Measurements from ENCODE around the gene WDR4.
"Not testable (repeated sequence)": the region's sequence is repeated elsewhere in the genome, so short reads cannot be mapped to it uniquely, and the experiment has no call there.

WDR4 gene

GRCh38 chr21:42820616-42821465, 58.5 kb downstream of the WDR4 start:
- no peak for DNase-seq (ENCODE audit: low read depth)
- TF ChIP-seq CTCF (IDR thresholded peaks at IDR 0.05; ENCODE audit: control insufficient read depth, insufficient read depth, low read depth, low read length, missing control alignments): no peak
- H3K4me3 ChIP-seq (ENCODE audit: control insufficient read depth, low read depth, low read length): no peak overlapping the region

- TF ChIP-seq CTCF (IDR thresholded peaks at IDR 0.05; ENCODE audit: control insufficient read depth, insufficient read depth, low read depth, low read length, missing control alignments): no peak
- no peak for DNase-seq (ENCODE audit: low read depth)
- H3K4me3 ChIP-seq (ENCODE audit: control insufficient read depth, low read depth, low read length): no peak overlapping the region
These were observed 59.3 kb downstream of the WDR4 start for GRCh38 chr21:42819861-42820615.

GRCh38 chr21:42818328-42818749, 61.0 kb downstream of the WDR4 start:
- H3K4me3 ChIP-seq (ENCODE audit: control insufficient read depth, low read depth, low read length): no peak overlapping the region
- peak; percentile 87 for TF ChIP-seq CTCF (IDR thresholded peaks at IDR 0.05; ENCODE audit: control insufficient read depth, insufficient read depth, low read depth, low read length, missing control alignments)
- no peak for DNase-seq (ENCODE audit: low read depth)

- no peak for TF ChIP-seq CTCF (IDR thresholded peaks at IDR 0.05; ENCODE audit: control insufficient read depth, insufficient read depth, low read depth, low read length, missing control alignments)
- H3K4me3 ChIP-seq (ENCODE audit: control insufficient read depth, low read depth, low read length): no peak overlapping the region
- no peak for DNase-seq (ENCODE audit: low read depth)
These were observed 64.1 kb downstream of the WDR4 start for GRCh38 chr21:42815217-42815616.

GRCh38 chr21:42812528-42813241, 66.7 kb downstream of the WDR4 start:
- not testable (repeated sequence) for DNase-seq (ENCODE audit: low read depth); H3K4me3 ChIP-seq (ENCODE audit: control insufficient read depth, low read depth, low read length)

- no peak for DNase-seq (ENCODE audit: low read depth)
These were observed 67.4 kb downstream of the WDR4 start for GRCh38 chr21:42811960-42812359.

More at GRCh38 chr21:42811960-42812359, 67.4 kb downstream of the WDR4 start:
- TF ChIP-seq CTCF (IDR thresholded peaks at IDR 0.05; ENCODE audit: control insufficient read depth, insufficient read depth, low read depth, low read length, missing control alignments): no peak
- no peak overlapping the region for H3K4me3 ChIP-seq (ENCODE audit: control insufficient read depth, low read depth, low read length)
